ENCODE measurements around the gene HOXA7. TPM values are rescaled to one million over a fixed set of nuclear protein-coding genes. Genes with fewer than 3 reads are reported as not detected.

Gene HOXA7
- total RNA-seq, 1 donor from 2014 or later = 20.5 TPM

- DNase-seq (ENCODE audit: low read depth) = no peak
These were observed 7.5 kb downstream of the HOXA7 start for GRCh38 chr7:27148756-27149641.

DNA sequence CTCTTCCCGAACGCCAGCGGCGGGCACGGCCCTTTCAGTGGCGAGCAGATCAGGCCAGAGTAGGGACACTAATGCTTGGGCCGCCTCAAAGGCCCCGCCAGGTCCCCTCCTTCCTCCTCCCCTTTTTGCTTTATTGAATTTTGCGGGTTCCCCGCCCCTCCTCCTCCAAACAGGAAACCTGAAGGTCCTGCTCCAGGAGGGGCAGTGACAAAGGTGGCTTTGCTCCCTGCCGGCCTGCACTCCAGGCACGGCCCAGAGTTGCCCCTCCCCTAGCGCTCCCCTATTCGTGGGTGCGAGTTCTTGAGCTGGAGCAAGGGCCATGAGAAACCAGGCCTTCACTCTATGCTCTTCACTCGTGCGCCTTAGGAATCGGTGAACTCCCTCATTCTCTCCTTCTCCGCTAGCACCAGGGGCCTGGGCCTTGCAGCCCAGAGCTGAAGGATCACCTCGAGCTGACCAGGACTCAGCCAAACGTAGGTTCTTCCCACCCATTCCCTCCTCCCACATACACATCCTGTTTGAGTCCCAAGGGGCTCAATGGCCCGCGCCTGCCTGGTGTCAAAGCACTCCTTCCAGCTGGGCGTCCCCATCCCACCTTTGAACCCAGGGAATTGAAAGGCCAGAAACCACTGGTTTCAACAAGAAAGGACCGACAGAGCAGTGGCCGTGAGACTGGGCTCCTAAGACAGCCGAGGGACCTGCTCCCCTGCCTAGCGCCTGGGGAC, 8.3 kb downstream of the HOXA7 start:
- no peak for DNase-seq (ENCODE audit: low read depth)

DNA sequence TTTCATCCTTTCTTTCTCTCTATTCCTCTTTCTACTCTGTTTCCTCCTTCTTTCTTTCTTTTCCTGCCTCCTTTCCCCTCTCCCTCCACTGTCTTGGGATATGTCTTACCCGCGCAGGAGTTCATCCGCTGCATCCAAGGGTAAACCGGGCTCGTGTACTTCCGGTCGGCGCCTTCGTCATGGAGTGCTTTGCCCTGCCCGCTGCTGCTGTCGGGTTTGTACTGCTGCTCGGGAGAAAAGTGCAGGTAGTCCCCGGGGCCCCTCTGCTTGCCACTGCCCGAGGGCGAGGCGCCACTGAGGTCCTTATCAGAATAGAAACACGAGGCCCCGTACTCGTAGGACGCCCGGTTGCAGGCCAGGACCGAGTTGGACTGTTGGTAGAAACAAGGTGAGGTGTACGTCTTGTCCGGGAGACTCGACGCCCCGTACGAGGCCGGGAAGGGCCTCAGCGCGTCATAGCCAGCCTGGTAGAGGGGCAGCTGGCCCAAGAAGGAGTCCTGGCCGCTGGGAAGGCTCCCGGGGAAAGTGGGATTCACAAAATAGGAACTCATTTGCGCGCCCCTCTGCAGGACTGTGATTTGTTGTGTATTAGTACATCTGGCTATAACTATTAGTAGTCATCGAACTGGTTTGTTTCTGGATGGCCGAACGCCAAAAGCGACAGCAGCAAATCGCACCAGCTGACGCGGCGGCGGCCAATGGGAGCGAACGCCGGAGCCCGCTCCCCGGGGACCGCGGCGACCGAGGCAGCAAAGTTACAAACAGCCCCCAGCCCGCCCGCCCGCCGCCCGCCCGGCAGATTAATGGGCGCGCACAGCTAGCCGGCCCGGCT, 9.1 kb downstream of the HOXA7 start, which contains the start of gene HOXA6:
Gene HOXA6, minus strand, starts transcription at position 576 of the 832 bp plus-strand sequence. Its CDS starts 25 bp downstream, at position 551.
- DNase-seq (ENCODE audit: low read depth) = no peak

GRCh38 chr7:27146491-27147198, 9.8 kb downstream of the HOXA7 start:
- no peak for DNase-seq (ENCODE audit: low read depth)

DNA sequence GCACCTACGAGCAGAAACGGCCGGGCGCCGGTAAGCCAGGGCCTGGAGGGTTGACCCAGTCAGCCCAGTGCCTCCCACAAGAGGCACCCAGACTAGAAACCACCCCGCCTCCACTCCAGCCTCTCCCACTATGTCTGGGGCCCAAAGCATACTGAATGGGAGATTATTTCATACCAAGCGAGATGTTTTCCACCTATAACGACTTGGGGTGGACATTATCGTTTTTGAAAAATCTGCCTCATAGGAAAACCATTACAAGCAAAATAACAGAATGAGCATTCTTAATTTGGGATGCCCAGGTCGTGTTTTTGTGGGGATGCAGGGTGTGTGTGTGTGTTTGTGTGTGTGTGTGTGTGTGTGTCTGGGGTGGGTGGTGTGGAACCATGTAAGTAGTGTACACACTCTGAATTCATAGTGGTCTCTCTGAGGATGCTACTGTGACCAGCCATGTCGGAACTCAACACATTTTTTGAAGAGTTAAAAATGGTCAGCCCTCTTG, 10.5 kb downstream of the HOXA7 start:
- DNase-seq (ENCODE audit: low read depth) = no peak

- DNase-seq (ENCODE audit: low read depth) = no peak
These were observed 11.1 kb downstream of the HOXA7 start for GRCh38 chr7:27145165-27145913.

DNA sequence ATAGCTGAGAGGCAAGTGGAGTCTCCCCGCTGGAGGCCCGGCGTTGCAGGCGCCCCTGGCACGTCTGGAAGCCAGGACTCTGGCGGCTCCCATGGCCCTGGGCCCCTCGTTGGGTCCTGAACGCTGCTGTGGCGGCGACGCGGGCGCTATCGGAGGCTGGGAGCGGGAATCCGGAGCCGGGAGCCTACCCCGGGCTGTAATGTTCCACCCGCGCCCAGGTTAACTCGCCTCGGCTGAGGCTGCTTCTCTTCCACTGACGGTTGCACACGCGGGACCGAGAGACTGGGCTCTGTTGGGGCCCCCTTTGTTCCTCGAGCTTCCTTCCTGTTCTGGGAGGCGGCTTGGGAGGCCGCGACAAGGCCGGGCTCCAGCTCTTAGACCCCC, 11.7 kb downstream of the HOXA7 start:
- no peak for DNase-seq (ENCODE audit: low read depth)

GRCh38 chr7:27143950-27144780, 12.3 kb downstream of the HOXA7 start:
- DNase-seq (ENCODE audit: low read depth) = no peak

DNA sequence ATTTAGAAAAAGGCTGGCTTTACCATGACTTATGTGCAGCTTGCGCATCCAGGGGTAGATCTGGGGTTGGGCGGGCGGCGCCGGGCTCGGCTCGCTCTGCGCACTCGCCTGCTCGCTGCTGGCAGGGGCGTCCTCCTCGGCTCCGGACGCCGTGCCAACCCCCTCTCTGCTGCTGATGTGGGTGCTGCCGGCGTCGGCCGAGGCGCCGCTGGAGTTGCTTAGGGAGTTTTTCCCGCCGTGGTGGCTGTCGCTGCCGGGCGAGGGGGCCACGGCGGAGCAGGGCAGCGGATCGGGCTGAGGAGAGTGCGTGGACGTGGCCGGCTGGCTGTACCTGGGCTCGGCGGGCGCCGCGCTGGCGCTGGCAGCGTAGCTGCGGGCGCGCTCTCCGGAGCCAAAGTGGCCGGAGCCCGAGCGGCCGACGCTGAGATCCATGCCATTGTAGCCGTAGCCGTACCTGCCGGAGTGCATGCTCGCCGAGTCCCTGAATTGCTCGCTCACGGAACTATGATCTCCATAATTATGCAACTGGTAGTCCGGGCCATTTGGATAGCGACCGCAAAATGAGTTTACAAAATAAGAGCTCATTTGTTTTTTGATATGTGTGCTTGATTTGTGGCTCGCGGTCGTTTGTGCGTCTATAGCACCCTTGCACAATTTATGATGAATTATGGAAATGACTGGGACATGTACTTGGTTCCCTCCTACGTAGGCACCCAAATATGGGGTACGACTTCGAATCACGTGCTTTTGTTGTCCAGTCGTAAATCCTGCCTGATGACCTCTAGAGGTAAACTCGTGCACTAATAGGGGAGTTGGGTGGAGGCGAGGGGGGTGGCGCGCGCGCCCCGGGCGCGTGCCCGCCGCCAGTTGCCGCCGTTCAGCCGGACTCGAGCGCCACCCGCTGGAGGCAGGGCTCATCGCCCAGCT, 13.2 kb downstream of the HOXA7 start, which contains the start of gene HOXA5:
Gene HOXA5, minus strand, starts transcription at position 659 of the 927 bp plus-strand sequence. Its CDS starts 74 bp downstream, at position 585.
- peak; percentile 98 for DNase-seq (ENCODE audit: low read depth)

- no peak for DNase-seq (ENCODE audit: low read depth)
These were observed 13.9 kb downstream of the HOXA7 start for GRCh38 chr7:27142580-27143022.

- DNase-seq (ENCODE audit: low read depth) = peak; percentile 83
These were observed 14.4 kb downstream of the HOXA7 start for GRCh38 chr7:27141923-27142579.

- no peak for DNase-seq (ENCODE audit: low read depth)
These were observed 15.1 kb downstream of the HOXA7 start for GRCh38 chr7:27141137-27141922.

- DNase-seq (ENCODE audit: low read depth) = no peak
These were observed 16.2 kb downstream of the HOXA7 start for GRCh38 chr7:27140126-27140857.

- no peak for DNase-seq (ENCODE audit: low read depth)
These were observed 16.9 kb downstream of the HOXA7 start for GRCh38 chr7:27139334-27140125.

GRCh38 chr7:27138985-27139333, 17.5 kb downstream of the HOXA7 start:
- no peak for DNase-seq (ENCODE audit: low read depth)
